ENCODE measurements around the gene HKDC1.
A peak's percentile ranks its signal among the peaks of the same experiment; 100 is the strongest.

HKDC1 gene

GRCh38 chr10:69209787-69210484, 10.2 kb upstream of the HKDC1 start:
- in situ Hi-C loops (cut with MboI; ENCODE audit: low sequenced_read_pairs) = no loop called here

DNA sequence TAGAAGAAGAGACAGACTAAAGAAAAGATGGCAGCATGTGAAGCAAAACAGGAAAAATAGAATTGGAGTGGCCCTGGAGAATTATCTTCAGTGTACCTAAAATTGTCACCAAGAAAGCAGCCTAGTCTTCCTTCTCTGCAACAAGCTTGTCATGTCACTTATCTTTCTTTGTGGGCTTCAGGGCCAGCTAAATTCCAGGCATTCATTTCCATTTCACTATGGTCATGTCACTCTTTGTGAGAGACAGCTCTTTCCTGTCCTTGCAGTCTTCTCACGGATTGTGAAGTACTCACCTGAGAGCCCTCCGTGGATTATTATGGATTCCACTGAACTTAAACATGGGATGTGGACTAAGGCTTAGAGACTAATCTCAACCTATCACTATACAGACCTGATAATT, 9.0 kb upstream of the HKDC1 start:
- in situ Hi-C loops (cut with MboI; ENCODE audit: low sequenced_read_pairs) = no loop called here
- no peak for DNase-seq (ENCODE audit: low spot score in 2 of 2)
- peaks cover 16% of the 10 kb centered on the region for H3K36me3 ChIP-seq (replicated peaks)
- H3K9me3 ChIP-seq = no peaks in the 10 kb centered on the region
- no peaks in the 10 kb centered on the region for H3K27me3 ChIP-seq (ENCODE audit: low read depth)
- peaks cover 3% of the 10 kb centered on the region; the same call in 1 of the 2 replicates for H3K4me1 ChIP-seq
- H3K4me3 ChIP-seq = no peak overlapping the region

More at GRCh38 chr10:69209787-69210484, 10.2 kb upstream of the HKDC1 start:
- Histone ChIP-seq H3K27me3 (ENCODE audit: low read depth) (no peaks in the 10 kb centered on the region), H3K9me3 (no peaks in the 10 kb centered on the region), H3K36me3 (replicated peaks) (peaks cover 21% of the 10 kb centered on the region), H3K4me1 (no peaks in the 10 kb centered on the region), H3K4me3 (no peak overlapping the region)
- DNase-seq (ENCODE audit: low spot score in 2 of 2) = no peak

- peaks cover 12% of the 10 kb centered on the region for H3K36me3 ChIP-seq (replicated peaks)
- in situ Hi-C loops (cut with MboI; ENCODE audit: low sequenced_read_pairs) = no loop called here
- H3K4me1 ChIP-seq = peaks cover 3% of the 10 kb centered on the region; the same call in 1 of the 2 replicates
- no peak for DNase-seq (ENCODE audit: low spot score in 2 of 2)
- no peaks in the 10 kb centered on the region for H3K27me3 ChIP-seq (ENCODE audit: low read depth)
- no peak overlapping the region for H3K4me3 ChIP-seq
- no peaks in the 10 kb centered on the region for H3K9me3 ChIP-seq
These were observed 8.6 kb upstream of the HKDC1 start for GRCh38 chr10:69211524-69211923.

GRCh38 chr10:69213591-69214311, 6.4 kb upstream of the HKDC1 start:
- Histone ChIP-seq H3K4me3 (no peak overlapping the region), H3K9me3 (no peaks in the 10 kb centered on the region), H3K36me3 (replicated peaks) (peaks cover under 1% of the 10 kb centered on the region), H3K4me1 (peaks cover 11% of the 10 kb centered on the region), H3K27me3 (ENCODE audit: low read depth) (no peaks in the 10 kb centered on the region)
- no peak for DNase-seq (ENCODE audit: low spot score in 2 of 2)
- in situ Hi-C loops (cut with MboI; ENCODE audit: low sequenced_read_pairs) = no loop called here

DNA sequence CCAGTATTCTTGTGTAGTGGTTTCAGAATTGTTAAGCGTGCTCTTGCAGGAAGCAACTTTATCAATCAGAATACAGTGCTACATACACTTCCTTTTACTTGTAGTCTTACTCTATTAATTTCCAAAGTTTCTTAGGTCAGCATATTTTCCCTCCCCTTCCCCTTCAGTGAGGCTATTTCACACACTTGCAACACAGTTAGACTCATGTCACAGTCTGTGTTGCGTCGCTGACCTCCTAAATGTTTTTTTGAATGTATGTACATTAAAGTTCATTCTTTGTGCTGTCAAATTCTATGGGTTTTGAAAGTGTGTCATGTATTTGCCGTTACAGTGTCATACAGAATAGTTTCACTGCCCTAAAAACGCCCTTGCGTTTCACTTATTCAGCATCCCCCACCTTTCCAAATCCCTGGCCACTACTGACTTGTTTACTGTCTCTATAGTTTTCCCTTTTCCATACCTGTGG, 5.4 kb upstream of the HKDC1 start:
- H3K4me1 ChIP-seq = peaks cover 11% of the 10 kb centered on the region
- no peaks in the 10 kb centered on the region for H3K27me3 ChIP-seq (ENCODE audit: low read depth)
- H3K4me3 ChIP-seq = no peak overlapping the region
- no peak for DNase-seq (ENCODE audit: low spot score in 2 of 2)
- no peaks in the 10 kb centered on the region for H3K36me3 ChIP-seq (replicated peaks)
- in situ Hi-C loops (cut with MboI; ENCODE audit: low sequenced_read_pairs) = no loop called here
- H3K9me3 ChIP-seq = no peaks in the 10 kb centered on the region

GRCh38 chr10:69215405-69216171, 4.5 kb upstream of the HKDC1 start:
- H3K4me3 ChIP-seq = no peak overlapping the region
- H3K9me3 ChIP-seq = no peaks in the 10 kb centered on the region

DNA sequence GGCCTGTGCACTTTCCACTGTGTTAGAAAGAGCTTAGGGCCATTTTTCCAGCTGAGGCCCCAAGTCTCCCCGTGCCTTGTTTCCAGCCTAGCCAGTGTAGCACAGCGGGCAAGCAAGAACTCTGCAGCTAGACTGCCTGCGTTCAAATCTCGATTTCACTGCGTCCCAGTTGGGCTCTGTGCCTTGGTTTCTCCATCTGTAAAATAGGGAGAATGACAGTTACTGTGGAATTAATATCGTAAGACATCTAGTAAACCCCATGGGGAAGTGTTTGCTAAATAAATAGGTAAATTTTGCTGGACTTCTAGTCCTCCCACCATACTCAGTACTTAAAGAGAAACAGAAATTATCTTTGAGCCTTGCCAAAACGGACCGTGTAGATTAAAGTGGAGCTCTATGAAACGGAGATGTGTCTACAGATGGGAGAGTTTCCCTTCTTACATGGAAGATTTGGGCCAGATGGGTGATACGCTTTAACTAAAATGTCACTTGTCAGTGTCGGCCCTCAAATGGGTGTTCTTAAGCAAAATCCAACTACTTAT, 3.5 kb upstream of the HKDC1 start:
- no peak for DNase-seq (ENCODE audit: low spot score in 2 of 2)
- Histone ChIP-seq H3K36me3 (replicated peaks) (no peaks in the 10 kb centered on the region), H3K4me3 (no peak overlapping the region), H3K4me1 (peaks cover 11% of the 10 kb centered on the region), H3K27me3 (ENCODE audit: low read depth) (no peaks in the 10 kb centered on the region), H3K9me3 (no peaks in the 10 kb centered on the region)
- in situ Hi-C loops (cut with MboI; ENCODE audit: low sequenced_read_pairs) = no loop called here

More at GRCh38 chr10:69215405-69216171, 4.5 kb upstream of the HKDC1 start:
- Histone ChIP-seq H3K4me1 (peaks cover 11% of the 10 kb centered on the region), H3K36me3 (replicated peaks) (no peaks in the 10 kb centered on the region), H3K27me3 (ENCODE audit: low read depth) (no peaks in the 10 kb centered on the region)
- no peak for DNase-seq (ENCODE audit: low spot score in 2 of 2)
- in situ Hi-C loops (cut with MboI; ENCODE audit: low sequenced_read_pairs) = no loop called here

- H3K9me3 ChIP-seq = no peaks in the 10 kb centered on the region
- H3K36me3 ChIP-seq (replicated peaks) = no peaks in the 10 kb centered on the region
- in situ Hi-C loops (cut with MboI; ENCODE audit: low sequenced_read_pairs) = no loop called here
- H3K4me3 ChIP-seq = no peak overlapping the region
- H3K4me1 ChIP-seq = peaks cover 11% of the 10 kb centered on the region
- peak in 1 of 2 experiments; percentile 29 for DNase-seq (ENCODE audit: low spot score in 2 of 2)
- no peaks in the 10 kb centered on the region for H3K27me3 ChIP-seq (ENCODE audit: low read depth)
These were observed 2.9 kb upstream of the HKDC1 start for GRCh38 chr10:69217119-69217754.

DNA sequence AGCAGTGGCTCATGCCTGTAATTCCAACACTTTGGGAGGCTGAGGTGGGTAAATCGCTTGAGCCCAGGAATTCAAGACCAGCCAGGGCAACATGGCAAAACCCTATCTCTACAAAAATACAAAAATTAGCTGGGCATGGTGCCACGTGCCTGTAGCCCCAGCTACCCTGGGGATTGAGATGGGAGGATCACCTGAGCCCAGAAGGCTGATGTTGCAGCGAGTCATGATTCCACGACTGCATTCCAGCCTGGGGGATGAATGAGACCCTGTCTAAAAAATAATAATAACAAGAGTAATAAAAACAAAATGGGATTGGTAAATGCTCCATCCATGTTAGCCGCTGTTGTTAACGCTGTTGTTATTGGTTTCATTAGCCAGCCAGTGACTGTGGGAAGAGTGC, 1.3 kb upstream of the HKDC1 start:
- DNase-seq (ENCODE audit: low spot score in 2 of 2) = no peak
- no peaks in the 10 kb centered on the region for H3K27me3 ChIP-seq (ENCODE audit: low read depth)
- H3K9me3 ChIP-seq = no peaks in the 10 kb centered on the region
- in situ Hi-C loops (cut with MboI; ENCODE audit: low sequenced_read_pairs) = no loop called here
- H3K4me3 ChIP-seq = no peak overlapping the region
- no peaks in the 10 kb centered on the region for H3K36me3 ChIP-seq (replicated peaks)
- peaks cover 11% of the 10 kb centered on the region for H3K4me1 ChIP-seq

- Histone ChIP-seq H3K4me3 (no peak overlapping the region), H3K36me3 (replicated peaks) (no peaks in the 10 kb centered on the region), H3K4me1 (peaks cover 11% of the 10 kb centered on the region), H3K9me3 (no peaks in the 10 kb centered on the region), H3K27me3 (ENCODE audit: low read depth) (no peaks in the 10 kb centered on the region)
- no peak for DNase-seq (ENCODE audit: low spot score in 2 of 2)
- in situ Hi-C loops (cut with MboI; ENCODE audit: low sequenced_read_pairs) = no loop called here
These were observed 375 bp downstream of the HKDC1 start for GRCh38 chr10:69220507-69220906.

DNA sequence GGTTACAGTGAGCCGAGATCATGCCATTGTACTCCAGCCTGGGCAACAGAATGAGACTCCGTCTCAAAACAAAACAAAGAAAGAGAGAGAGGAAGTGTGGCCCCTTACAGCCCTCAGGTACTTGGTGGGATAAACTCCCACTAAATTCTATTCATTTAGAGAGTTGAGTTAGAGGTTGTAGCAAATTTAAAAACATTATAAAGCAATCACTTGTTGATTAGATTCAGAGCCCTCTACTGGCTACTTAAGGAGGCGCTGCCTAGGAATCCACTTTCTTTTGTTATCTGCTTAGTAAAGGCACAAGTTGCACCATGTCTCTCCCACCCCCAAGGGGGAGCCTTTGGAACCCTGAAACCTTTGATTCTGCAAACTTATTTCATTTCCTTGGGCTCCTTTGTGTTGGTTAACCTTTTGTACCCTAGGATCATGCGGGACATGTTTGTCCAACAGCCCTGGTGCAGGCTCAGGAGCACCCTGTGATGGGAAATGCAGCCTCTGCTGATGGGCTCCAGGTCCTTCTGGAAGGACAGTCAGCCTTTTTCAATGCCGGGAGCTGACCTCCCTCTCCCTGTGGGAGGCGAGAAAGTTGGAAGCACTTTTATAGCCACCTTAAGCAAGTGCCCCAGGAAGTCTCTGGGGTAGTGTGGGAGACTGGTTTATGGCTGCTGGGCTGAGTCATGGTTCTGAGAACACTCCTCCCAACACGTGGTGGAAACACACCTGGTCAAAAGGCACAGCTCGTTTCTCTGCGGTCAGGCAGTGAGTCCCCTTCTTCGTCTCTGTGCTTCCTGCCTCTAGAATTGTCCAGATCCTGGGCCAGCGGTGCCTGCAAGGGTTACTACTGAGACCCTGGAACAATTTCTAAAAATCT, 2.3 kb downstream of the HKDC1 start:
- H3K4me1 ChIP-seq = peaks cover under 1% of the 10 kb centered on the region; the same call in 1 of the 2 replicates
- H3K4me3 ChIP-seq = no peak overlapping the region
- no peaks in the 10 kb centered on the region for H3K9me3 ChIP-seq
- in situ Hi-C loops (cut with MboI; ENCODE audit: low sequenced_read_pairs) = no loop called here
- no peaks in the 10 kb centered on the region for H3K36me3 ChIP-seq (replicated peaks)
- DNase-seq (ENCODE audit: low spot score in 2 of 2) = peak; percentile 55 to 68
- no peaks in the 10 kb centered on the region for H3K27me3 ChIP-seq (ENCODE audit: low read depth)

GRCh38 chr10:69223028-69223342, 2.9 kb downstream of the HKDC1 start:
- Histone ChIP-seq H3K4me1 (no peaks in the 10 kb centered on the region), H3K4me3 (no peak overlapping the region), H3K36me3 (replicated peaks) (no peaks in the 10 kb centered on the region), H3K9me3 (no peaks in the 10 kb centered on the region), H3K27me3 (ENCODE audit: low read depth) (no peaks in the 10 kb centered on the region)
- in situ Hi-C loops (cut with MboI; ENCODE audit: low sequenced_read_pairs) = no loop called here
- no peak for DNase-seq (ENCODE audit: low spot score in 2 of 2)
